ENCODE data around the gene BRD9.
"Not testable (repeated sequence)": the region's sequence is repeated elsewhere in the genome, so short reads cannot be mapped to it uniquely, and the experiment has no call there.

DNA sequence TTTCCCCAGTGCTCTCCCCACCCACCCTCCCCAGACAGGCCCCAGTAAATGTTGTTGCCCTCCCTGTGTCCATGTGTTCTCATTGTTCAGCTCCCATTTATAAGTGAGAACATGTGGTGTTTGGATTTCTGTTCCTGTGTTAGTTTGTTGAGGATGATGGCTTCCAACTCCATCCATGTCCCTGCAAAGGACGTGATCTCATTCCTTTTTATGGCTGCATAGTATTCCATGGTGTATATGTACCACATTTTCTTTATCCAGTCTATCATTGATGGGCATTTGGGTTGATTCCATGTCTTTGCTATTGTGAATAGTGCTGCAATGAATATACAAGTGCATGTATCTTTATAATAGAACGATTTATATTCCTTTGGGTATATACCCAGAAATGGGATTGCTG is 48.1 kb upstream of the BRD9 start:
- TF ChIP-seq EZH2 (IDR thresholded peaks at IDR 0.05; ENCODE audit: insufficient read depth, poor library complexity, severe bottlenecking); EZH2phosphoT487 (IDR thresholded peaks at IDR 0.05; ENCODE audit: insufficient read depth, low read depth): not testable (repeated sequence)
